CD4-positive, alpha-beta T cell treated with Interferon alpha-2 for 1 hour (primary cell): ENCODE data around the gene VPS25.

Source experiments
- DNase-seq, 2 donors: peaks; one replicate each; pipeline ENCODE4 v3.0.0-alpha.2; 2020 to 2022

Gene VPS25

DNA sequence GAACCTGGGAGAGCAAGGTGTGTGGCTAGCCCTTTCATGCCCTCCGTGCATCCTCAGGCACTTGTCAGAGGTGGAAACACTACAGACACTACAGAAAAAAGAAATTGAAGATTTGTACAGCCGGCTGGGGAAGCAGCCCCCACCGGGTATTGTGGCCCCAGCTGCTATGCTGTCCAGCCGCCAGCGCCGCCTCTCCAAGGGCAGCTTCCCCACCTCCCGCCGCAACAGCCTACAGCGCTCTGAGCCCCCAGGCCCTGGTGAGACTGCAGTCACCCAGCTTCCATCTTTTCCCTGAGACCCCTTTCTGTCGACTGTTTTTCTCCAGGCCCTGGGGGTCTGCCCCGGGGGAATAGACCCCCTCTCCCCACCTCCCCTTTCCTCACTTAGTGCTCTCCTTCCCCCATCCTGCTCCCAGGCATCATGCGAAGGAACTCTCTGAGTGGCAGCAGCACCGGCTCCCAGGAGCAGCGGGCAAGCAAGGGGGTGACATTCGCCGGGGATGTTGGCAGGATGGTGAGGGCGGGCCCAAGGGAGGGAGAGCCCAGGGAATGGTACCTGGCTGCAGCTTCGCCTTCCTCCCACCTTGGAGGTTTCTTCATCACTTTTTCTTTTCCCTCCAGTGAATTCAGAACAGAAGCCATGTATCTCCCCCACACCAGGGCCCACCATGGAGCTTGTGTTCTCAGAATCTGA is 23.0 kb downstream of the VPS25 start:
- DNase-seq = no peak

DNA sequence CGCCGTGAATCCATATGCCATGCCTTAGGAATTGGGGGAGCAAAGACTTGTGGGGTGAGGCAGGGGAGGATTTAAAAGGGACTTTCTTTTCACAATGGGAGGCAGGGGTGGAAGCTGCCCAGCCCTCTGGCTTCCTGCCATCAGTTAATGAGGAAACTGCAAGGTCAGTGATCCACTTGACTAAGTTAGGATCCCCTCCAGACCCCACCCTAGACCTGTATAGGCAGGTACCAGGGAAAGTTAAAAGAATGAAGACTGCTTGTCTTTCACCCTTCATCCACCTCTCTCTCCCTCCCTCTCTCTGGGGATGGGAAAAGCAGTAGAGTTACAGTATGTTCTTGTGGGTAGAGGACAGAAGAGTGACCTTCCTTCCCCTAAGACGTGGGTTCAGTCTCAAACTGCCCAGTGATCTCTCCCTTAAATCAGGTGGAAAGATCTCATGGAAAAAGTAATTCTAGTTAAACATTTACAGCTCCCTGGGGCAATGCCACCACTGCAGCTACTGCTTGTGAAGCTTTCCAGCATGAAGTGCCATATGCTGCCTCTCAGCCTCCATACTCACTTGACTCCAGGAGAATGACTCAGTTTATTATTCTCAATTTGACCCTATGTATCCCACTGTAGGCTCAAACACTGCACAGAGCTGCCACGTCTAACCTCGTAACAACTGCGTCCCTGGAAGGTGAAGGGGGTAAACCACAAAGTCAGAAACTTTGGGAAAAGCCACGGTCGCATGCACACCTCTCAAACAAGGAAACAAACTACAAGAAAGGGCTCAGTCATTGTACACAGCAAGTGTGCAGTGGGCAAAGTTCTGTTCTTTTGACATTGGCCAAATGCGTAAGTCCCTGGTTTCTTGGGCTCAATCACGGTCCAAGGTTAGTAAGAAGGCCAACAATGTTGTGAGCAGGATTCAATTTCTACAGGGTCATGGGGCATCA is 24.1 kb downstream of the VPS25 start:
- no peak for DNase-seq

DNA sequence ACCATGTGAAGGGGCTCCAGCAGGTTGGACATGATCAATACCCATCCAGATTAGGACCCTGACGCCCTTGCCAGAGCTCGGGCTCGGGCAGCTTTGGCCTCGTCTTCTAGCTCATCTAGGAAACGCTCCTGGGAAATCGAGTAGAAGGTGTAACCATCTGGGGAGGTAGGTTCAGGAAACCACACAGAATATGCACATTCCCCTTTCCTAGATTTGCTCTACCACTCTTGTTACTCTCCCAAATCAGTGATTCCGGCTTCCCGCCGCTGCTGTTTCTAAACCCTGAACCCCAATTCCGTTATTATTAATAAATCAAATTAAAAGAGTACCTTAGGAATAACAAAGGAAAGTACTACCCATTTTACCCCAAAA is 24.7 kb downstream of the VPS25 start:
- DNase-seq = no peak

DNA sequence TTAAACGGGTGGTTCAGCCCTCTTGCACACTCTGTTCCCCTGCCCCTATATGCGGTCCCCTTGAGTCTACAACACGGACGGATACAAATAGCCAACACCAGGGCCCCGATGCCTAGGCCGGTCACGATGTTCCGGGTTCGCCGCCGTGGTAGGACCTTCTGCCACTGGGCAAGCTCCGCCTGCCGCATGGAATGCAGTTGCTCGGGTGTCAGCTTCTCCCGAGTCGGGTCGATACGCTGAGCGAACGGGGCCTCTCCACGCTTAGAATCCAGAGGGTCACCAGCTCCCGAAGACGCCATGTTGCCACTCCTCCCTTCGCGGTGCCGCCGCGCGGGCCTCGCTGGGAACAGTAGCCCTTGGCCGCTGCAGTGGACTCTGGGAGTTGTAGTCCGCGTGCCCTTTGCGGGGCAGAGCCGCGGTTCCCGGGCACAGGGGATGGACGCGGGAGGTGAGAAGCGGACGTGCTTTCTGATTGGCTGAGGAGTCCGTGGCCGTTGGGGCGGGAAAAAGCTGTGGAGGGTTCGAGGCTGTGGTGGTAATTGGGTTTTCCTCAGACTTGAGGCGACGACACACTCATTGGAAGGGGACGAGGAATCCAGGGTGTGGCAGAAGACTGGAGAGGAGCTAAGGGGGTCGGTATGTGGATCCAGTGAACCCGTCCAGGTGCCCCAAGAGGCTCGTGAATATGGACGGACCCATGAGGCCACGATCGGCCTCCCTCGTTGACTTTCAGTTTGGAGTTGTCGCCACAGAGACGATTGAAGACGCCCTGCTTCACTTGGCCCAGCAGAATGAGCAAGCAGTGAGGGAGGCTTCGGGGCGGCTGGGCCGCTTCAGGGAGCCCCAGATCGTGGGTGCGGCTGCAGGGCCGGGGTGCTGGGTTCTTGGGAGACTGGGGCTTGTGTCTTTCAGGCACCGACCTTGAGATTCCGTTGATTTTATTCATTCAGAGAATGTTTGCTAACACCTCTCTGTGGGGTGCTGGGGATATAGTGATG is 25.4 kb downstream of the VPS25 start, which contains the start of the genes CNTD1 and COA3:
TSS of gene CNTD1 (plus strand) at position 479 of the 998 bp plus-strand sequence. CDS start at position 686, 207 bp downstream.
TSS of gene COA3 (minus strand) at position 322 of the 998 bp plus-strand sequence. CDS start at position 299, 23 bp downstream.
- DNase-seq = peak; percentile 74 to 80

DNA sequence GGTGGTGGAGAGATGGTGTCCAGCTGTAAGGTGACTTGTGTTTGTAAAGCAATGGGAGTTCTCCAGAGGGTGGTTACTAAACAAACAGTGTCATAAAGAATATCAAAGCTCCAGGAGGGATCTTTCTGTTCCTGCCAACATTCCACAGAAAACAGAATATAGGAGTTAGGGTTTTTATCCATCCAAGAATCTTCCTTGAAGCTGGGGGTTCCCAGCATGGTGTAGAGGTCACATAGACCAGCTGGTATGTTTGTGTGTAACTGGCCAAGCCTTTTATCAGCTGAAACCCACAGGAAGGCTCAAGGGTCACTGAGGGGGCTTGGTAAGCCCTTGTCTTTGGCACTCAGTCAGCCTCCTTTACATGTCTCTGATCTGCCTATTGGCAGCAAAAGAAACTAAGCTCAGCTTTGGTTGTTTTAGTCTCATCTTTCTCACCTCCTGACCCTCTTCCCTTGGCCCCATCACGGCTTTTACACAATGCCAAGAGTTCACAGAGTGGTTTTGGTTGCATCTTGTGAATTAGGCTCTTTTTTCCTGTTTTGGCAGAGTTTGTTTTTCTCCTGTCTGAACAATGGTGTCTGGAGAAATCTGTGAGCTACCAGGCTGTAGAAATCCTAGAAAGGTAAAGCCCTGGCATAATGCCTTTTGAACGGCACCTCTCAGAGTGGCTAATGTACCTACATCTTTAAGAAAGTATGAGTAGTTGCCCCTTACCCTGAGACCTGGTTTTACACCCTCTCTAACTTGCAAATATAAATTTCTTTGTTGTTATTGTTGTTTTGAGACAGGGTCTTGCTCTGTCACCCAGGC is 30.0 kb downstream of the VPS25 start:
- DNase-seq = no peak

DNA sequence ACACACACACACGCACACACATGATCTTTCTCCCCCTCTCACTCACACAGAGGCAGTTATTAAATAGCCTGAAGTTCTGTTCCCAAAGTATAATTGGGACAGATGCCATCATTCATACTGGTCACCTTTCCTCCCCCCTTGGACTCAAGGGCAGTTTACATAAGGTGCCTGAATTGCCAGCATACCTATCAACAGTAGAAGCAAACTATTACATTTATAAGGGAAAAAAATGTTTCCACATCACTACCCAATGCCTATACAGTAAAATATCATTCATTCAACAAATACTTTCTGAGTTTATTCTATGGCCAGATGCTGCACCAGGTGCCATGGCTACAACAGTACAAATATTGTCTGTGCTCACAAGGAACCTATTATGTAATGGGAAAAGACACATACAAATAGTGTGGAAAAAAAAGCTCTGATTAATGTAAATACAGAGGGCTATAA is 31.7 kb downstream of the VPS25 start:
- no peak for DNase-seq

DNA sequence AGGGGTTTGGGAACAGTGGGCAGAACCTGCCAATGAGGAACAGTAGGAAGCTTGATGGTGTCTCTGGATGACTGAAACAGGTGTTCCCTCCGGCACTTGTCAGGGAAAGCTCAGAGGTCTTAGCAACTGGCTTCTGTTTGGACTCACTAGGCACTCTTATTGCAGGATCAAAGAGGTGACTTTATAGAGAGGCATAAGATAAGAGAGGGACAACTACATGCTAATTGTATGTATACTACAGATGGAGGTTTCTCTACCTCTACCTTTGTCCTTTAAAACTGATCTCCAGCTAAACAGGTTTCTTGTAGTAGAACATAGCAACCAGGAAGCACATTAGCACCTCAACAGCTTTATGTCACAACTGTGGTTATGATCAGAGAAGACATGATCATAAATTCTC is 33.0 kb downstream of the VPS25 start:
- DNase-seq = no peak

DNA sequence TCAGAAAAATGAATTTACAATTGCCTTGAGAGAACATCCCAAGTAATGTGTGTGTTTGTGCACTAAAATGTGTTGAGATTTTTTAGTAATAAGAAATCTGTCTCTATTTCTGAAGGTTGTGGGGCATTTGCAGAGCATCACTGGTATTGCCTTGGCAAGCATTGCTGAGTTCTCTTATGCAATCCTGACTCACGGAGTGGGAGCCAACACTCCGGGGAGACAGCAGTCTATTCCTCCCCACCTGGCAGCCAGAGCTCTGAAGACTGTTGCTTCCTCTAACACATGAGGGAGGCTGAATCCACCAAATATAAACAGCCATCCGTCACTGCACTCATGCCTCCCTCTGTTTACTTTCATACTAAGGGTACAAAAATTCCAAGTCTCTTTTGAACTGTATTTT is 36.0 kb downstream of the VPS25 start:
- no peak for DNase-seq

DNA sequence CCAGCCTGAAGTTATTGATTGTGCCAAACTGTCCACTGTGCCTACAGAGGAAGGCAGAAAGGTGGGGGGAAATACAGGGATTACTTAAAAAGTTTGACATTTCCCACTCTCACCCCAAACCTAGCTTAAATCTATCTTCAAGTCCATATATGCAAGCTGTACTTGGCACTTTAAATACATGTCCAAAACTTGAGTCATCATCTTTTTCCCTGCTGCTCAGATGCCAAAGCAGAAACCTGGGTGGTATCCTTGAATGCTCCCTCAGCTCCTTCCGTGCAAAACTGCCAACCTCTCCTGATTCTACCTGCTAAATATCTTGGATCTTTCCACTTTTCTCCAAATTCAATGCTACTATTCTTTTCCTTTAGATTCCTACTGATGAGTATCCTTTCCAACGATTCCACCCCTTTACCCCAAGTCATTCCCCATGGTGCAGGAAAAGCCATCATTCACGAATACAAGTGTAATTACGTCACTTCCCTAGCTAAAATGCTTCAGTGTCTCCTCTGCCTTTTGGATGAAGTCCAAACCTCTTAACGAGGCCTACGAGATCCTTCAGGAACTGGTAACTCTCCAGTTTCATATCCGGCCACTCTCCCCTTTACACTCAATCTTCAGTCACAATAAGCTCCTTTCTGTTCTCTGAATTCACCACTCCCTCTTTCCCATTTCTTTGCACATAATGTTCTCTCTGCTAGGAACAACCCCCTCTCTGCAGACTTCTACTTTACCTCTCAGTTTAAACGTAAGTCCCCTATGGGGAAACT is 41.6 kb downstream of the VPS25 start:
- no peak for DNase-seq

DNA sequence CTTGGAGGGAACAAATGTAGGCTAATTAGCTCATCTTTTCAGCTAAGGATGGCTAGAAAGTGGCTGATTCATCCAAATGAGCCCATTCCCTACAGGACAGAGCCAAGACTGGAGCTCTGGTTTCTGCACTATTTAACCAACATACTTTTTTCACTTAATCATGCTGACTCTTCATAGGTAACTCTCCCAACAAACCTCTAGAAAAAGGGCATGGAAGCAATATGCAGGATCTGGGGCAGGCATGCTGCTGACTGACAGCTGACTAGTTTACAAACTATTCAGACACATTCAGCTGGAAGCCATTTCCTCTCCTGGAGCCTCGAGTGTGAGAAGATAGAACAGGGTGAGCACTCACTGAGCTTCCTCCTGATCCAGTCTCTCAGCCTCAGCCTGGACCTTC is 44.6 kb downstream of the VPS25 start:
- no peak for DNase-seq

DNA sequence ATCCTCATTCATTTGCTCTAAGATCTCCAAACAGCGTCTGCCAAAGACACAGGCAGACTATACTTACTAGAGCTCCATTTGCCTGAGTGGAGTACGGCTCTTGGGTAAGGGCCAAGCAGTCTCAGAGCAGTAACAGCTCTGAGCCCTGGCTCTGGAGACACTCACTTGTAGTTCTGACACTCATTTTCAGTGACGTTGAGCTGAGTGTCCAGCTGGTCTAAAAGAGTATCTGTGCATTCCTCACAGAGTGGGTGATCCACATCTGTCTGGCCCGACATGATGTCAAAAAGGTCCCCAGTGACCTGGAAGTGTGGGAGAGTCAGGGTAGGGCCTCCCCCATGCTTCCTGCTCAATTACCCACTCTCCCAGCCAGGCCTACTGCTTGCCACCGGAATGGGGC is 45.1 kb downstream of the VPS25 start:
- DNase-seq = no peak

DNA sequence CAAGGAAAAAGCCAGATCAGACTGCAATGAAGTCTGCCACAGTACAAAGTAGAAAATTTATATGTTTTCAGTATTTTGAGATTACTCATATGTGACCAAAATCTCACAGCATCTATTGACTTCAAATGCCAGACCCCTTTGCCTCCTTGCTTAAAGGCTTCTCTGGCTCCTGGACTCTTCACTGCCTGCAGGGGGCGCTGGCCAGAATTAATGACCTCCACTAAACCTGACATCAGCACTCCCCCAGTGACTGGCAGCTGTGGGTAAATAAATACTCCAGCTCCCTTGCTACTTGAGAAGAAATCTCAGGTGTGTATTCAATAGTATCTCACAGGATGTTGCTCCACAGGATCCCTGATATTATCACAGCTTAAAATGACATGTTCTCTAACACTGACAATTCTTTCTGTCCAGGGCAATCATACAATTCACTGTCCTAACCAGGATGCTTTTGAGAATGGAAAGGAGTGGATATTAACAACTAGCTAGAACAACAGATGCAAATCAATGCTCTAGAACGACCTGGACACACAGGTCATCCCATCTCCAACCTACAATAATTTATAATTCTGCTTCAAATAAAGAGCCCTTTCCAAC is 46.8 kb downstream of the VPS25 start:
- peak; percentile 68 to 74 for DNase-seq

DNA sequence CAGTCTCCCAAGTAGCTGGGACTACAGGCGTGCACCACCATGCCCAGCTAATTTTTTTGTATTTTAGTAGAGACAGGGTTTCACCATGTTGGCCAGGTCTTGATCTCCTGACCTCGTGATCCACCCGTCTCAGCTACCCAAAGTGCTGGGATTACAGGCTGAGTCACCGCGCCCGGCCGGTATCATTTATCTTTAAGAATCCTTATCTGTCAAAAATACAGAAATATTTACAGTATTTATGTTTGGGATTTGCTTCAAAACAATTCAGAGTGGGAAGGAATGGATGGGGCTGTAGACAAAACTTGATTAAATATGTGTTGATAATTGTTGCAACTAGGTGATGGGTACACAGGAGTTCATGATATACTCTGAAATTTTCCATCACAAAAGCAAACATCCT is 47.9 kb downstream of the VPS25 start:
- DNase-seq = no peak

DNA sequence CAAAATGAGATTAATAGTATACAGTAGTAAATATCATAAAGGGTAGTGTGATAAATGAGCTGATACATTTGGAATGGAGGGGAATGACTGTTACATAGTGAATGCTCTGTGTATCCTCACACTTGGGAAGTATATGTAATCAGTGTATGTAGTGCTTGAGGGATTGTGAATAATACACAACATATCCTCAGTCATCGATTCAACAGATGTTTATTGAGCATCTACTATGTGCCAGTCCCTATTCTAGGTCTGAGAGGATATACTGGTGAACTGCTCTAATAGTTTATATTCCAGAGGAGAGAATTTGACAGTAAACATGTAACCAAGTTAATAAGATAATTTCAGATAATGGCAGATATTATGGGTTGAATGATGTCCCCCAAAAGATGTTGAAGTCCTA is 54.2 kb downstream of the VPS25 start:
- DNase-seq = no peak
